ENCODE measurements around the gene GPR26. TPM values are rescaled to one million over a fixed set of nuclear protein-coding genes. Genes with fewer than 3 reads are reported as not detected.

Gene GPR26
- under 1 TPM in 2 of 12 donors, not detected in 10; 0.03 to 0.11 TPM for polyA plus RNA-seq (ENCODE audit: insufficient read length in 12 of 12)
- long read RNA-seq, donor 1, result 0 reads
- long read RNA-seq, donor 2, result 0 reads
- long read RNA-seq, donor 3, result 0 reads
- long read RNA-seq, donor 4, result 0 reads
- long read RNA-seq, donor 5, result 0 reads
- long read RNA-seq, donor 6, result 0 reads
- long read RNA-seq, donor 7, result 0 reads
- long read RNA-seq, donor 8, result 0 reads
- long read RNA-seq, donor 9, result 0 reads
- long read RNA-seq, donor 10, result 0 reads
- long read RNA-seq, donor 11, result 0 reads

GRCh38 chr10:123666318-123667236 lies at the start of gene GPR26:
GPR26 (plus strand) TSS chr10:123666355; CDS start chr10:123666408, 53 bp downstream.
- no peak for DNase-seq

- DNase-seq, result no peak
These were observed 47.9 kb upstream of the GPR26 start for GRCh38 chr10:123618224-123618623.

- DNase-seq, result no peak
These were observed 46.9 kb upstream of the GPR26 start for GRCh38 chr10:123619067-123619855.

GRCh38 chr10:123620621-123621020 lies 45.5 kb upstream of the GPR26 start:
- DNase-seq, result no peak

GRCh38 chr10:123621492-123621891 lies 44.7 kb upstream of the GPR26 start:
- no peak for DNase-seq

GRCh38 chr10:123621916-123622315 lies 44.2 kb upstream of the GPR26 start:
- no peak for DNase-seq

- DNase-seq, result no peak
These were observed 43.8 kb upstream of the GPR26 start for GRCh38 chr10:123622381-123622780.

- no peak for DNase-seq
These were observed 42.1 kb upstream of the GPR26 start for GRCh38 chr10:123624086-123624485.

- DNase-seq, result no peak
These were observed 33.0 kb upstream of the GPR26 start for GRCh38 chr10:123633106-123633505.

- DNase-seq, result no peak
These were observed 32.5 kb upstream of the GPR26 start for GRCh38 chr10:123633636-123634035.

GRCh38 chr10:123634221-123634620 lies 31.9 kb upstream of the GPR26 start:
- no peak for DNase-seq

- no peak for DNase-seq
These were observed 31.0 kb upstream of the GPR26 start for GRCh38 chr10:123635131-123635530.

GRCh38 chr10:123635745-123636144 lies 30.4 kb upstream of the GPR26 start:
- no peak for DNase-seq

GRCh38 chr10:123636598-123637325 lies 29.4 kb upstream of the GPR26 start:
- no peak for DNase-seq

- DNase-seq, result no peak
These were observed 28.8 kb upstream of the GPR26 start for GRCh38 chr10:123637326-123637880.

GRCh38 chr10:123639131-123639530 lies 27.0 kb upstream of the GPR26 start:
- DNase-seq, result no peak

GRCh38 chr10:123640016-123640535 lies 26.1 kb upstream of the GPR26 start:
- DNase-seq, result no peak

- DNase-seq, result no peak
These were observed 23.9 kb upstream of the GPR26 start for GRCh38 chr10:123642293-123642692.

GRCh38 chr10:123642697-123643096 lies 23.5 kb upstream of the GPR26 start:
- DNase-seq, result no peak

GRCh38 chr10:123643315-123643714 lies 22.8 kb upstream of the GPR26 start:
- DNase-seq, result no peak

- no peak for DNase-seq
These were observed 21.1 kb upstream of the GPR26 start for GRCh38 chr10:123645016-123645415.

All from muscle of arm (tissue), 14 donors.